Measurements from ENCODE around the gene TSPOAP1.

Gene TSPOAP1

GRCh38 chr17:58302919-58303585, 25.5 kb downstream of the TSPOAP1 start:
- no peak for DNase-seq (ENCODE audit: low read depth in 2 of 2)

DNA sequence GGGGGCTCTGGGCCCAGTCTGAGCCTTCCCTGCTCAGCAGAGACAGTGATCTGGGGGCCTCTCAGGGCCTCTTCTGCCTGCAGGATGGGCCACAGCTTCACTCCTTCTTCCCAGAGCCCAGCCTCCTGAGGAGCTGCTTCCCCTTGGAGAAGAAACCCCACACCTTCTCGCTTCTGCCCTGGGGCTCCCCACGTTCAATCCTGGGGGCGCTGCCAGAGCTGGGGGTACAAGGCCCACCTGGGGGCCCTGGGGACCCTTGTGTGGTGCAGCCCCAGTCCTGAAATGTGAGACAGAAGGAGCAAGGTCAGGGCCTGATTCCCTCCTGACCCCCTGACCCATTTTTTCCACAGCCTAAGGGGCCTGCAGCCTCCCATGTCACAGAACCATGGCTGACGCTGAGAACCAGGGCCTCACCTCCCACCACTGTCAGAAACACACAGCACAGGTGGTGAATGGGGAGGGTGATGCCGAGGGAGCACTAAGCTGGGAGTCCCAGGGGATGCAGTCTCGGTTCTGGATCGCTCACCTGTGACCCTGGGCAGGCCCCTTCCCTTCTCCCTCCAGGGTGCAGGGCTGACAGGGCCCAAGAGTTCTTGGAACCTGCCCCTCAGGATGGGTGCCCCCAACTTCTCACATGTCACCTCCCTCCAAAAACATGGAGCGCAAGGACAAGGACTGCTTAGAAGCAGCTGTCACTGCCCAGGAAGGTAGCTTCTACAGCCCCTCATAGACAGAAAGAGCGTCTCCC, 26.2 kb downstream of the TSPOAP1 start:
- no peak for DNase-seq (ENCODE audit: low read depth in 2 of 2)

DNA sequence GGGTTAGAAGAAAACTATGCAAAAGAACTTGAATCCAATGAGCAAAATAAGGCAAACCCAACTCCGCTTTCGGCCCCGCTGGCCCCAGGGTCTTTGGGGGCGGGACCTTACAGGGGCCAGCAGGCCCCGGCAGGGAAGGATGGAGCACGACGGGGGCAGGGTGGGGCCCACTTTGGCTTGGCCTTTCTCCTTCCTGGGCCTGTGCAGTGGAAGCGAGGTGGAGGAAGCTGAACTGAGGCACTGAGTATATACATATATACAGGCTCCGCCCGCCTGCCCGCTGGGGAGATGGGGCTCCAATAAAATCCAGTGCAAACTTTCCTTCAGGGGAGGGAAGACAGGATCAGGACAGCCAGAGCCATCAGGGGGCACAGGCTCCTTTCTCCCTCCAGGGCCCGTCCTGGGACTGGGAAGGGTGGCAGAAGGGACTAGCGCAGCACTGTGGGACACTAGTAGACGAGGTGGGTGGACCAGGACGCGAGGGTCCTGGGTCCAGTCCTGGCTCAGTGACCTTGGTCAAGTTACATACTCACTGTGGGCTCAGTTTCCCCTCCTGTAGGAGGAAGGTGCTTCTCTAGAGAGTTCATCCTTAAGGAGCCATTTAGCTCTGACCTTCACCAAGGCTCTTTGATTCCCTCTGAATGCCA, 27.0 kb downstream of the TSPOAP1 start:
- DNase-seq (ENCODE audit: low read depth in 2 of 2) = no peak

DNA sequence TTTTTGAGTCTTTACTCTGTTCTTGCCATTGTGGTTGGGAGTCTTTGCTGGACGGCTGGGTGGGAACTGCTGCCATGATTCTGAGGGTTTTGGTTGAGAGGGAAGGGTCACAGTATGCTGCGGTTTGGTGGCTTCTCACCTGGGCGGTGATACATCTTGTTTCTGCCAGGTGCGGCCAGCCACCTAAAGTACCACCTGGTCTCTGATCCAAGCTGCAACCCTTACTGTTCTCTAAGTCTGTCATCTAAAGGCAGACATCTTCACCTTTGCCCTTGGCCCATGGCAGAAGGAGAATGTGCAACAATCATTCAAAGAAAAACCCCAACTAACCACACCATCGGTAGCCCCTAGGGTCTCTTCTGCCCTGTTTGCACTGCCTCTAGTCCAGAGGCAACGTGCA, 28.3 kb downstream of the TSPOAP1 start:
- no peak for DNase-seq (ENCODE audit: low read depth in 2 of 2)

- no peak for DNase-seq (ENCODE audit: low read depth in 2 of 2)
Measured at GRCh38 chr17:58294034-58294433, 34.6 kb downstream of the TSPOAP1 start.

DNA sequence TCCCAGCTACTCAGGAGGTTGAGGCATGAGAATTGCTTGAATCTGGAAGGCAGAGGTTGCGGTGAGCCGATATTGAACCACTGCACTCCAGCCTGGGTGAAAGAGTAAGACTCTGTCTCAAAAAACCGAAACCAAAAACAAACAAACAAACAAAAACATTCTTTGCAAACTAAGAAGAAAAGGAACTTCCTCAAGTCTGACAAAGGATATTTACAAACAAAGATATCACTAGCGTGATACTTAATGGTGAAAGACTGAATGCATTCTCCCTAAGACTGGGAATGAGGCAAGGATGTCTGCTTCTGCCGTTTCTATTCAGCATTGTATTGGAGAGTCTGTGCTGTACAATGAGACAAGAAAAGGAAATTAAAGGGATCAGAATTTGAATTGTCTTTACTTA, 37.3 kb downstream of the TSPOAP1 start:
- DNase-seq (ENCODE audit: low read depth in 2 of 2) = no peak

DNA sequence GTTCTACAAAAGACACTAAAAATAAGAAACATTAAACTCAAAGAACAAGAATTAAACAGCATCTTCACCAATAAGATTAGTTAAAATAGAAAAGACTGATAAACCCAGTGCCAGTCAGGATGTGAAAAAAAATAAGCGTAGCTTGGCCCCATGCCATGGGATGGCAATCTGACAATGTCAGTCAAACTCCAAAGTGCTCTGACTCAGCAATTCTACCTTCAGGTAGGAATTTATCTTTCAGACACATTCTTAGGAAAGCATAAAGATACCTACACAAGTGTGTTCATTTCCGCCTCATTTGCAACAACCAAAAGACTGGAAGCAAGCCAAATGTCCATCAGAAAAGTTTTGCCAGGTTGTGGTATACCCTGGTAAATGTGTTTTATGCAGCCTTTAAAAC, 38.7 kb downstream of the TSPOAP1 start:
- no peak for DNase-seq (ENCODE audit: low read depth in 2 of 2)

GRCh38 chr17:58285422-58285810, 43.2 kb downstream of the TSPOAP1 start:
- no peak for DNase-seq (ENCODE audit: low read depth in 2 of 2)

DNA sequence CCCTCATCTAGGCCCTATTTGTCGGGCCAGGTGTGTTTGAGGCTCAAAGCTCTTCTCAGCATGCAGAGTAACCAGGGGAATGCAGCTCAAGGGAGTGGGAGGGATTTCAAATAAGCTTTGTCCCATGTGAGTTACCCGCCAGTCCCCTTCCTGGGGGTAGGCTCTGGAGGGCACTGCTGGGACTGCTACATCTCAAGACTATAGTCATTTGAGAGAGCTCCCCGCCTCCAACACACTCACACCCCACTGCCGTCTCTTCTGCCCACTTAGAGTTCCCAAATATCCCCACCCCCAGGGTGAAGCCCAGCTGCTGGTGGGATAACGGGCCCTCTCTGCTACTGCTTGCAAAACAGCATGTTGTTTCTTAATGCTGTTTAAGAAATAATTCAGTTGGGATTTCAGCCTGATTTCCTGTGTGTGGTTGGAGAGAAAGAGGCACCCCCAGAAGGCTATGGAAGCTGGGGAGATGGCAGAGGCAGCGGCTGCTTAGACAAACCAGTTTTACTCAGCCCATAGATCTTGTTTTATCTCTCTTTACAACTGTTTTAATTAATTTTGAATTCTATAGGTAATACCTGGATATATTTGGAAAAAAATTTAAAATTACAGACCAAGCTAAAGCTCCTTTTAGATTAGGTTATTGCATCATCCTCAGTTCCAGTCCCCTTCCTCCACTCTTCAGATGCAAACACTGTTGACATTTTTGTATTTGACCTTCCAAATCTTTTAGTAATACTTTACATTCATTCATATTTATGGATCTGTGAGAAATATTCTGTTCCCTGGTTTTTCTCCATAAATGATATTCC, 43.8 kb downstream of the TSPOAP1 start:
- no peak for DNase-seq (ENCODE audit: low read depth in 2 of 2)

GRCh38 chr17:58283674-58284612, 44.7 kb downstream of the TSPOAP1 start:
- DNase-seq (ENCODE audit: low read depth in 2 of 2) = no peak

DNA sequence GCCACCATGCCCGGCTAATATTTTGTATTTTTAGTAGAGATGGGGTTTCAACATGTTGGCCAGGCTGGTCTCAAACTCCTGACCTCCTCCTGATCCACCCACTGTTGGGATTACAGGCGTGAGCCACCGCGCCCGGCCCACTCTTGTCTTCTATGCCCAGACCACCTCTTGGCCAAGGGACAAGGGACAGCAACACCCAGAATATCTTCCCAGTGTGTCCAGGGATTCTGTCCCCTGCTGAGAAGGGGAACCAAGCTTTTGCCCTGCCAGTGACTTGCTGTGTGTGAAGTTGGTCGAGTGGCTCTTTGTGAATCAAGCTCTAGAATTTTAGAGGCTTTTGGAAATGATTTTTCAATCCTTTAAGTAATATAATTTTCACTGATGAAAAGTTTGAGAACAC, 46.2 kb downstream of the TSPOAP1 start:
- no peak for DNase-seq (ENCODE audit: low read depth in 2 of 2)

DNA sequence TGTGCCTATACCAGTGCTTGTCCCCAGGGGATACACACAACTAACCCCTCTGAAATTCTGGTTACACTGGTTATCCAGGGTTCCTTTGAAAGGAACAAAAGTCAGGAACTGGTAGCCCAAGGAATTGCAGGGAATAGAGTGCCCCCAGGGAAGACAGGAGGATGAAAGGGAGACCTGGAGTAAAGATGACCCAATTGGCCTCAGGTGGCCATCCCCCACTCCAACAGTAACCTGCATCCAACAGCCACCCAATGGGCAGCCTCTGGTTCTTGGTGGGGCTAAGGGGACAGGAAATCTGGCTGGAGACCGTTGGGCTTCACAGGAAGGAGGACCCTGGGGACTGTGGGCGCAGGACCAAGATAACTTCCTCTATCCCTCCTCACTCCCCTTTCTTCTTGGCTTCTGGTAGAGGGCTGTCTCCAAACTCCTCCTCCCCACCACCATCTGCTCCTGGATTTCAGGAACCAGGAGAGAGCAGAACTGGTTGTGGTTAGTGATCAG, 47.0 kb downstream of the TSPOAP1 start:
- DNase-seq (ENCODE audit: low read depth in 2 of 2) = no peak

DNA sequence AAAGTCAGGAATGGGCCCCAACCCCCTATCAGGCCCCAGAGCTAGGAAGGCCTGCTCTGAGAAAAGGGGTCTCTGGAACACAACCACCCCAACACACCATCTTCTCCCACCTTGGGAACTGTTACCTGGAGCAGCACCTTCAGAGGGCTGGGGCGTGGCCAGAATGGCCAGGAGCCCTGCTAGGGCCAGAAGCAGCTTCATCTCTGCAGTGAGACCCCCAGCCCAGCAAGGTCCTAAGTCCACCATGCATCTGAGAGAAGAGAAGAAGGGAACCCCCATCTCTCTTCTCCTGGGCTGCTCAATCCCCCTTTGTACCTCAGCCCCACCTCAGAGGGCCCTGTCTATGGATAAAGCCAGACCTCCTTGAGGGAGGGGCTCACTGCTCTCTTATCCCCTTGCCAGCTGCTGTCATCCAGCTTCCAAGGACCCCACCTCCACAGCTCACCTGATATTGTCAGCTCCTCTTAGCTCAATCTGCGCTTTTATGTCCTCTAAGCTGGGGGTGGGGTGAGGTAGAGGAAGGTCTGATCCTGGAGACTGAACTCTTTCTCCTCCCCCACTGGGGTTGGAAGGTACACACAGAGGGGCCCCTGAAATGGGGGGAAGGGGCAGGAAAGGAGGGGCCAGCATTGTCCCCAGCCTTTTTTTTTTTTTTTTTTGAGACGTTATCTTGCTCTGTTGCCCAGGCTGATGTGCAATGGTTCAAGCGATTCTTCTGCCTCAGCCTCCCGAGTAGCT, 47.9 kb downstream of the TSPOAP1 start, which contains the start of gene MPO:
Gene MPO (minus strand): TSS at position 456 of the 738 bp plus-strand sequence. CDS start 177 bp downstream, at position 279.
- no peak for DNase-seq (ENCODE audit: low read depth in 2 of 2)

GRCh38 chr17:58279736-58280479, 48.7 kb downstream of the TSPOAP1 start:
- no peak for DNase-seq (ENCODE audit: low read depth in 2 of 2)

DNA sequence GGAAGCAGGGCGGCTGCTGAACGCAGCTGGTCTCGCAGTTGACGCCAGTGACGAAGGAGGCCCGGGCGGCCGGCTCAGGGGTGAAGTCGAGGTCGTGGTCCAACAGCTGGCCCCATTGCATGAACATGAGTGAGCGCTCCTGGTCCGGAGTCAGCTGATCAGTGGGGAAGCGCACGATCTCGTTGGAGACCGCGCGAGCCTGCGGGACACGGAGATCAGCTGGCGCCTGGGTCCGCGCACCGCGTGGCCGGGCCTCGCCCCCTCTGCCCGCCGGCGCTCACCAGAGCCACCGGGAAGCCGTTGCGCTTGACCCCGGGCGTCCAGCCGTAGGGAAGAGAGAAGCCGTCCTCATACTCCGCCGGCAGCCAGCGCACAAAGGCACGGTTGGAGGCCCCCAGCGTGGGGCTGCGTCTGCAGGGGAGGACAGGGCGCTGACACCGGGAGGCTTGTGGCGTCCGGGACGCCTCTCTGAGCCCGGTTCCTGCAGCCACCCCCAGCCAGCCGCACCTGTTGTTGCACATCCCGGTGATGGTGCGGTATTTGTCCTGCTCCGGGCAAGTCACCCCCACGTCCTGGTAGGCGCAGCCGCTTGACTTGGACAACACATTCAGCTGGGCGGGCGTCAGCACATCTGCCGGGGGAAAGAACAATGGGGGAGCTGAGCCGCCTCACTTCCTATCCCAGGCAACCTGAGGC, 49.4 kb downstream of the TSPOAP1 start:
- no peak for DNase-seq (ENCODE audit: low read depth in 2 of 2)

GRCh38 chr17:58278661-58279015, 50.0 kb downstream of the TSPOAP1 start:
- DNase-seq (ENCODE audit: low read depth in 2 of 2) = no peak

GRCh38 chr17:58277802-58278595, 50.6 kb downstream of the TSPOAP1 start:
- DNase-seq (ENCODE audit: low read depth in 2 of 2) = no peak

All from stimulated activated CD4-positive, alpha-beta T cell treated with anti-CD3 and anti-CD28 coated beads, Interleukin-12 subunit alpha, Interleukin-12 subunit beta, amount 100 ng/mL, for 24 hours (primary cell).